ENCODE results near the gene PLCB2. TPM values are rescaled to one million over a fixed set of nuclear protein-coding genes. Genes with fewer than 3 reads are reported as not detected.

Gene PLCB2
- total and polyA plus RNA-seq, 2 experiments from 2014 or later = 9.5 to 13.8 TPM

- TF ChIP-seq CTCF (conservative IDR thresholded peaks at IDR 0.05; ENCODE audit: low read depth in 2 of 2) (no peak), EZH2phosphoT487 (IDR thresholded peaks at IDR 0.05; ENCODE audit: unreplicated experiment) (no peak)
Observed at GRCh38 chr15:40286794-40287193, 20.9 kb downstream of the PLCB2 start (continued).

- Histone ChIP-seq H3K36me3 (ENCODE audit: insufficient read depth) (no peaks in the 10 kb centered on the region), H3K27me3 (ENCODE audit: insufficient read depth) (peaks cover 83% of the 10 kb centered on the region), H3K27ac (ENCODE audit: low read depth) (no peak overlapping the region), H4K20me1 (replicated peaks; ENCODE audit: insufficient read depth) (no peaks in the 10 kb centered on the region), H3K4me1 (ENCODE audit: insufficient read depth) (peaks cover 25% of the 10 kb centered on the region), H3K4me2 (0 out of 2 replicates have a peak overlapping the region, but pooled peaks have one; percentile 40), H3F3A (replicated peaks; ENCODE audit: low read depth) (peaks cover 13% of the 10 kb centered on the region; the same call in 1 of the 2 replicates), H3K4me3 (no peak overlapping the region), H3K79me2 (replicated peaks; ENCODE audit: insufficient read depth) (no peaks in the 10 kb centered on the region), H3K9me2 (ENCODE audit: insufficient read depth) (no peaks in the 10 kb centered on the region), H2AFZ (no peak overlapping the region)
- Mint-ChIP-seq H3K4me3 (no peak overlapping the region), H3K27me3 (ENCODE audit: insufficient read depth, low read depth, poor library complexity) (peaks cover 61% of the 10 kb centered on the region), H3K4me1 (peaks cover 45% of the 10 kb centered on the region), H3K27ac (no peak overlapping the region), H3K9me3 (no peaks in the 10 kb centered on the region), H3K36me3 (ENCODE audit: low read depth) (peaks cover 2% of the 10 kb centered on the region; the same call in 1 of the 3 replicates)
- ATAC-seq = no peak
- no peak for DNase-seq (ENCODE audit: low spot score)
- TF ChIP-seq CREB1 (CRISPR knock-in tag; IDR thresholded peaks at IDR 0.05; ENCODE audit: low read depth) (no peak), ZNF331 (CRISPR knock-in tag; IDR thresholded peaks at IDR 0.05; ENCODE audit: low read depth) (no peak), ZNF114 (CRISPR knock-in tag; IDR thresholded peaks at IDR 0.05) (no peak), POLR2AphosphoS5 (IDR thresholded peaks at IDR 0.05; ENCODE audit: low read depth) (no peak), NANOG (IDR thresholded peaks at IDR 0.05; ENCODE audit: borderline replicate concordance) (no peak), ZNF462 (CRISPR knock-in tag; IDR thresholded peaks at IDR 0.05) (no peak), STAT1 (IDR thresholded peaks at IDR 0.05; ENCODE audit: unreplicated experiment) (no peak), EZH2 (IDR thresholded peaks at IDR 0.05; ENCODE audit: low read depth, unreplicated experiment) (no peak), ETS1 (IDR thresholded peaks at IDR 0.05) (no peak), EZH2phosphoT487 (IDR thresholded peaks at IDR 0.05; ENCODE audit: unreplicated experiment) (no peak), REST (IDR thresholded peaks at IDR 0.05; ENCODE audit: unreplicated experiment) (no peak)
Observed at GRCh38 chr15:40286061-40286532, 21.6 kb downstream of the PLCB2 start.

Data from GM23338 (cell line).